HG03139 (cell line): Measurements from ENCODE around the gene TMEM196.

Source experiments
- ATAC-seq: cut with Tn5 transposase; IDR thresholded peaks from one replicate; pipeline ENCODE4 v1.9.1; 2021; ENCODE audit not compliant: unreplicated experiment

The TMEM196 gene

DNA sequence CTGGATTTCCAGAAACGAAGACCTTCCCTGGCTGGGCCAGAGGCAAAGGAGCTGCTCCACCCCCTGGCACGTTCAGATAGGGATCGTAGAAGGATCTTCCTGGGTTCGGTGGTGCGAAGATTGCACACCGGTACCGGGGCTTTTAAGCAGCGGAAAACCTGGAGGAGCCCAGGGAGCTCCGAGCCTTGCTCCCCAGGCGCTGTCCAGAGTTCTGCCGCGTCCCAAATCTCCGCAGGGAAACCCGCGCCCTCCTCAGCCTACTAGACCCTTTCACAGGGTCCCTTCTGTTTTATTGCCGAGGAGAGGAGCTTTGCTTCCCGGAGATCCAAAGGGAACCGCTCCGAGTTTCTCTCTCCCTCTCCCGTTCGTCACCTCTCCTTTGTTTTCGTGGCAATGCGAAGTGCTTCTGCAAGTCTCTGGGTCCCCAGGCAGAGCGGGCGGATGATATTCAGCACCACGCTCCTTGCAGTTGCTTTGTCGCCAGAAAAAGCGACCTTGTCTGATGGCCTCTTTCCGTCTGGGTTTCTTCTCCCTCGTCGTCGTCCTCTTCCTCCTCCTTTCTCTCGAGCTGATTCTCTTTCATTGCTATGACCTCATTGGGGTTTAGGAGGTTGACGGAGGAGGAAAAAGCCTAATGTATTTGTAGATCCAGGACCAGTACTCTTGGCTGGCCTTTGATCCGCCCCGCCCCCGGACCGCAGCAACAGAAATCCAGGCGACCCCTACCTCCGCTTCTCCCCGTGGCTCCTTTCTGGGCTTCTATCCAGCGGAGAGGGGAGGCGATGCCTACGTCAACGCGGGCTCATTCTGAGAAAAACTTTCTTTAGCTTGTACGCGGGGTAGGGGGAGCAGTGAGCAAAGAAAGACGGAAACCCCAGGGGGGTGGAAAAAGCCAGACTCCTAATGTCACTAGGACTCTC, at the start of gene TMEM196:
TMEM196 (minus strand) TSS at position 777 of the 920 bp plus-strand sequence. CDS start 921 bp downstream, outside the sequence.
- no peak for ATAC-seq

GRCh38 chr7:19816128-19816527, 42.7 kb upstream of the TMEM196 start:
- no peak for ATAC-seq

DNA sequence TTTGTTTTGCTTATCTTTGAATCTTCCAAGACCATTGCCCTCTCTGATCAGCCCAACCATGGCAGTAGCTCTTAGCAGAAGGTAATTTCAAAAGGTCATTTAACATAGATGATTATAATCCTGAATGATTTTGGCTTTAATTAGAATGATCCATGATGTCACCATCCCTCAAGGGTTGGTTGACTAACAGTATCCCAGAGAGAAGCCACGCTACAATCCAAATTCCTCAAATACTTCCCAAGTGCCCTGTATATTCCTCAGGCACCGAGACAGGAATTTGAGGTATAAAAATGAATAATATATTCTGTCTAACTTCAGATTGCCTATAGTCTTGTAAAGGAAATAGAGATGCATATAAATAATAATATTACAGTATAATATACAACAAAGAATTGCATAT, 42.1 kb upstream of the TMEM196 start:
- ATAC-seq: no peak

- ATAC-seq: no peak
Observed at GRCh38 chr7:19814776-19815175, 41.4 kb upstream of the TMEM196 start.

- ATAC-seq: no peak
Observed at GRCh38 chr7:19811386-19811785, 38.0 kb upstream of the TMEM196 start.

DNA sequence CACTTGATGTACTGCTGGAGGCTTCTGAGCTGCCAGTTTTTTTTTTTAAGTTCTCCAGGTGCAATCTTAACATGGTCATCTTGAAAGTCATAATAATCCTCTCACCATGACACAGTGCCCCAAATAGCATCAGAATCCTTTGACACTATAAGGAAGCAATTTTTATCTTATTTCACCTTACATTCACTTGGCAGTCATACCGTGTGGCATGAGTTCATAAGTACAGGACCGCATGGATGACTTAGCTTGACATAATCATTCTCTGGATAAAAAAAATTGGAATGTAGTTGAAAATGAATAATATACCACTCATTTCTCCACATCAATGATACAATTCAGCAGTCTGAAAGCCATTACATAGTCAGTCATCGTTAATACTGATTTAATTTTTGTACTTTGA, 25.6 kb upstream of the TMEM196 start:
- ATAC-seq: no peak

GRCh38 chr7:19783541-19783940, 10.1 kb upstream of the TMEM196 start:
- no peak for ATAC-seq

DNA sequence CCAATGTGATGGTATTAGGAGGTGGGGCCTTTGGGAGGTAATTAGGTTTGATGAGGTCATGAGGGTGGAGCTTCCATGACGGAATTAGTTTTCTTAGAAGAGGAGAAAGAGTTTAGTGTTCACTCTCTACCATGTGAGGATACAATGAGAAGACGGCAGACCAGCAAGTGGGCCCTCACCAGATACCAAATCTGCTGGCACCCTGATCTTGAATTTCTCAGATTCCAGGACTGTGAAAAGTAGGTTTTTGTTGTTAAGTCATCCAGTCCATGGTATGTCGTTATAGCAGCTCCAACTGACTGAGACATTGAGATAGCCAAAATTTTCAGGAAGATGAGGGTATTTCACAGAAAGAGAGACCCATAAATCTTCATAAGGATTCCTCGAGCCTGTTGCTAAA, 3.6 kb upstream of the TMEM196 start:
- ATAC-seq: no peak

- ATAC-seq: no peak
Observed at GRCh38 chr7:19775578-19775977, 2.2 kb upstream of the TMEM196 start.

- no peak for ATAC-seq
Observed at GRCh38 chr7:19772306-19772705, 1.1 kb downstream of the TMEM196 start.

GRCh38 chr7:19762631-19763030, 10.8 kb downstream of the TMEM196 start:
- ATAC-seq: no peak

DNA sequence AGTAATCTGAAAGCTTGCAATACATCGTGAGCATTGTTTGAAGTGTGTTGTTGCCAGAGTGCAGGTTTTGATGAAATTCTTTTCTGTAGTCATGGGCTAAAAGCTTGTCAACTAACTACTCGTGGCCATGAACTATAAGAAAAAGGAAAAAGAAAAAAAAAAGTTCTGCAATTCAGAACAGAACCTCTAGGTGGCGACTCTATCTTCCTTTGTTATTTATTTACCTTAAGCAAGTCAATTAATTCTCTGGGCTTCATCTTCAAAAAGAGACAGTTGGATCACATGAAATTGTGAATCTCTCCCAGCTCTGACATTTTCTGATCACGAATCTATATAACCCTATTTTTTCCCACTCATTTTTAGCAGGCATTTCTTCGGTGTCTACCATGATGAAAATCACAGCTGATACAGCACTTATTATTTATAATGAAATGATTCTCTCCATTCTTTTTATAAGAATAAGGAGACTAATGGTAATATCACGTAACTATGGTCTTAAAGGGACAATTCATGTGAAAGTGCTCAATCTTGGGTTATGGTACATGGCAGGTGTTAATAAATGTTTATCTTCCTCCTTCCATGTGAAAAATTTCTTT, 18.8 kb downstream of the TMEM196 start:
- ATAC-seq: no peak

GRCh38 chr7:19752020-19752419, 21.4 kb downstream of the TMEM196 start:
- no peak for ATAC-seq

DNA sequence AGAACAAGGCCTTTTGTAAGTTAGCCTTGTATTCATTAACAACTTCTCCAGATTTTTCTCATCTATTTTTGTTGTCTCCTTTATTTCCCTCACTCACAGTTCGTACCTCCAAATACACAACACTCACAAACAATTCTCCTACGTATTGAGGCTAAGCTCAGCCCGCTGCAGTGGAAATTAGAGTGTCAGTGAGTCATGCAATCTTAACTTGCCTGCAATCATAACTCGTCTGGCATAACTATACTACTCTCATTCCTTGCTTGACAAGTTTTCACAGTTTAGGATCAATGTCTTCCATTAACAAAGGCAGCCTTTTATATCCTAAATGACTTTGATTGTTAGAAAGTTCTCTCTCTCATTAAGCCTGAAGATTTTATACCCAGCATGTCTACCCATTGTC, 23.8 kb downstream of the TMEM196 start:
- ATAC-seq: no peak

DNA sequence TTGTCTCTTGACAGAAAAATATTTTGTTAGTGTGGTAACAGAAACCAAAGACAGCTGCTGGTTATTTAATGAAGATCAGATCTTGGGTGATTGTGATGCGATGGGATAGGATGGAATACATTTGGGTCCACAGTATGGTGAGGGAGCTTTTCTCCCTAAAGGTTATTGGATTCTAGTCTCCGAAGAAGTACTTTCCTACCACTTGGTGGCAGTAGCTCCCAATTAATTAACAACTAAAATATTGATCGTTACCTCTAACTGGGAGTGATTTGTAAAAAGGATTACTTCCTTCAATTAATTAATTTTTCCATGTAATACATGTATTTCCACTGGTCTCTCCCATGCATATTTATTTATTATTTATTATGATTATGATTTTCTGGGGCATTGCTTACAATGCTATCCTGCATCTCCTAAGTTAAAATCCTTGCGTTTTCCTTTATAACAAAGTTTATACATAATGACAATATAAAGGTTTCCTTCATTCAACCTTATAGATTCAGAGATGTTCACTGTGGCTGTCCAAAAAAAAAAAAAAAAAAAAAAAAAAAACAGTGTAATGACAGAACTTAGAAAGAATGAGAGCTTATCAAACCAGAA, 25.6 kb downstream of the TMEM196 start:
- ATAC-seq: no peak

DNA sequence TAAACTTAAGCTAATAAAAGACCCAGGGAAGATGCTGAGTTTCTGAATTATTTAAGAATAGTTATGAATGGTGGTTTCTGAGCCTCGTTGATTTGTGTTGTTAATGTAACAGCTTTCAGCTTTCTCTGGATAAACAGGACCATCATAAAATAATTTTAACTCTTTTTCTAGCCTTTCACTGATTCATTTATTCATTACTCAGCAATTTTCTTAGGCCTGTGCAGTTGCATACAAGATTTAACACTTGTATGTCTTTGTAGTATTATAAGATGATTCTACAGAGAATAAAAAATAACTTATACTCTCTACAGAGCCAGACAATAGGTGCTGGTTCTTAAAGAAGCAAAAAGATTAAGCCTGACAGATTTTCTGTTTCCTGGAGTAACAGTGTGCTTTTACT, 29.3 kb downstream of the TMEM196 start:
- ATAC-seq: no peak

- ATAC-seq: no peak
Observed at GRCh38 chr7:19728716-19729115, 44.7 kb downstream of the TMEM196 start.

GRCh38 chr7:19725770-19726169, 47.6 kb downstream of the TMEM196 start:
- ATAC-seq: no peak

- ATAC-seq: no peak
Observed at GRCh38 chr7:19715499-19715898, 57.9 kb downstream of the TMEM196 start.

- ATAC-seq: no peak
Observed at GRCh38 chr7:19713676-19714075, 59.7 kb downstream of the TMEM196 start.

DNA sequence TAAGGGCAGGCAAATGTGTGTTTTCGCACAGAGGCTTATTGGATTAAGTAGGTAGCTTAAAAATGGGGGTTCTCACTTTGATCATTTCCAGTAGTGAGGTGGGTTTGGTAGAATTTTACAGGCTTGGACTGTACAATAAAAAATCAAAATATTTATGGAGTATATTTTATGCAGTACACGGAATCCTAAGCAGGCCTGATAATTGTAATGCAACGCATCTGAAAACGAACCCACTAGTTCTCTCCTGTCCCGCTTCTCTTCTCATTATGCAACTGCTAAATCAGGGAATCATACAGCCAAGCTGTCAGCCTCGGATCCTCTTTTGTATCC, 64.2 kb downstream of the TMEM196 start:
- peak; percentile 1 for ATAC-seq
